AG09309 (cell line): Measurements from ENCODE around the gene GPD2.
"Not testable (repeated sequence)": the region's sequence is repeated elsewhere in the genome, so short reads cannot be mapped to it uniquely, and the experiment has no call there.

Source experiments
- DNase-seq: peaks from one replicate; pipeline ENCODE4 v3.0.0-alpha.2; 2010; ENCODE audit warnings: low read depth
- H3K4me3 ChIP-seq: 2 replicates; pipeline ENCODE4 v1.5.1; 2011; ENCODE audit warnings: mild to moderate bottlenecking, low read depth, low read length, moderate library complexity; ENCODE audit not compliant: control insufficient read depth
- CTCF ChIP-seq: IDR thresholded peaks from 2 replicates; pipeline ENCODE4 v1.5.1; 2011; ENCODE audit warnings: mild to moderate bottlenecking, low read depth, low read length, inconsistent platforms; ENCODE audit not compliant: insufficient read depth, control insufficient read depth; ENCODE audit errors: missing control alignments

Gene GPD2

GRCh38 chr2:156526950-156527636, 90.9 kb downstream of the GPD2 start:
- TF ChIP-seq CTCF, result no peak
- H3K4me3 ChIP-seq, result no peak overlapping the region
- no peak for DNase-seq

DNA sequence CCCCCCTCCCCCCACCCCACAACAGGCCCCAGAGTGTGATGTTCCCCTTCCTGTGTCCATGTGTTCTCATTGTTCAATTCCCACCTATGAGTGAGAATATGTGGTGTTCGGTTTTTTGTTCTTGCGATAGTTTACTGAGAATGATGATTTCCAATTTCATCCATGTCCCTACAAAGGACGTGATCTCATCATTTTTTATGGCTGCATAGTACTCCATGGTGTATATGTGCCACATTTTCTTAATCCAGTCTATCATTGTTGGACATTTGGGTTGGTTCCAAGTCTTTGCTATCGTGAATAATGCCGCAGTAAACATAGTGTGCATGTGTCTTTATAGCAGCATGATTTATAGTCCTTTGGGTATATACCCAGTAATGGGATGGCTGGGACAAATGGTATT, 92.4 kb downstream of the GPD2 start:
- not testable (repeated sequence) for H3K4me3 ChIP-seq, DNase-seq

GRCh38 chr2:156532989-156533388, 96.8 kb downstream of the GPD2 start:
- no peak overlapping the region for H3K4me3 ChIP-seq
- TF ChIP-seq CTCF, result no peak
- no peak for DNase-seq

GRCh38 chr2:156536534-156536933, 100.4 kb downstream of the GPD2 start:
- no peak for DNase-seq
- TF ChIP-seq CTCF, result no peak

GRCh38 chr2:156537141-156537540, 101.0 kb downstream of the GPD2 start:
- TF ChIP-seq CTCF, result no peak
- no peak overlapping the region for H3K4me3 ChIP-seq
- peak; percentile 32 for DNase-seq

More at GRCh38 chr2:156536534-156536933, 100.4 kb downstream of the GPD2 start:
- H3K4me3 ChIP-seq, result no peak overlapping the region

DNA sequence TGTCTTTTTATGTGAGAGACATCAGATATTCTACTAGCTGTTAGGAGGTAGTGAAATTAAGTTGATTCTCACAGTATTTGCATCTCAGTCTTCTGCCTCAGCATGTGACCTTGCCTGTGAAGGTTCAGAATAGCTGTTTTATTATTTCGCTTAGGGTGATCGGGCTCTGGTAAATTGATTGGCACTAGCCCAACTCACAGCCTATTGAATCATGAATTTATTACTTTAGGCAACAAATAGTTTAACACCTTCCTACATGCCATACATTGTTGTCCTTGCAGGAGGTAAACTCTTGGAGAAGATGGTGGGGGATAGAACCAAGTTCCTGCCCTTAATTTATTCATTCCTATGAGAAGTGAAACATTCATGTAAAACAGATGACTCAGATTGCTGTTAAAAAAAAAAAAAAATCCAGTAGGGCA, 101.9 kb downstream of the GPD2 start:
- no peak for DNase-seq

More for the DNA sequence above, 101.9 kb downstream of the GPD2 start:
- TF ChIP-seq CTCF, result no peak
- no peak overlapping the region for H3K4me3 ChIP-seq
